Measurements from ENCODE around the gene CTRL. TPM values are rescaled to one million over a fixed set of nuclear protein-coding genes. Genes with fewer than 3 reads are reported as not detected.

CTRL gene
- total and polyA plus RNA-seq, 4 donors, result 0.09 to 5.0 (median 0.30) TPM

DNA sequence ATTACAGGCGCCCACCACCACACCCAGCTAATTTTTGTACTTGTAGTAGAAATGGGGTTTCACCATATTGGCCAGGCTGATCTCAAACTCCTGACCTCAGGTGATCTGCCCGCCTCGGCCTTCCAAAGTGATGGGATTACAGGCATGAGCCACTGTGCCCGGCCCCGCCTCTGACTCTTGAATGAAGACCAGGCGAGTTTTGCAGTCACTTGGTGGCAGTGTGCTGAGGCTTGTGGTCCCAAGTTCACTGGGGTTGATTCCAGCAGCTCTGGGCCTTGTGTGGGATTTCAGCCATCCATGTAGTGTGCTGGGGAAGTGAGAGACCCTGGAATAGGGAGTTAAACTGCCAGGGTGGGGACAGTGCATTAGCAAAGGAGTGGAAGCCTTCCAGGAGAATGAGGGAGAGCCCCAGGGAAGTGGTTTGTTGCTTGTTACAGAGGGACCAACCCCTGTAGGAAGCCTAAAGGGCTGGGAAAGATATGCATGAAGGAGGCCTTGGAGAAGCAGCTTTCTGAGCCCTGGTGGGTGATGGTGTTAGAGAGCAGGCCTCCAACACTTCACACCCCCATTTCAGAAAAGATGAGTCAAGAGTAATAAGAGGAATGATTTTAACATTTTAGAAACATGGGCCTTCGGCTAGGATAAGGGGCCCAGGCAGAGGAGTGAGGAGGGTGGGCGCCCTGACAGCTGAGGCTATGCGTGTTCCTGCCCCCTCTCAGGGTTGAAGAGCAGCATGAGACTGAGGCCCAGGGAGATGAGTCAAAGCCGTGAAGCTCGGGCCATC is 24.1 kb downstream of the CTRL start:
- no peak for DNase-seq (ENCODE audit: low spot score)
- no peaks in the 10 kb centered on the region for H3K9me3 ChIP-seq (ENCODE audit: control insufficient read depth in 4 of 4, low read length in 3 of 4)
- peak overlapping the region; percentile 6 to 23 for H3K27ac ChIP-seq (ENCODE audit: low read depth in 1 of 2, low read length in 2 of 2)
- H3K4me1 ChIP-seq (ENCODE audit: control insufficient read depth in 4 of 4, insufficient read depth in 4 of 4, low read length in 3 of 4), result peaks cover 0 to 27% (median 20%) of the 10 kb centered on the region in 4 donors
- H3K4me3 ChIP-seq (ENCODE audit: low read depth in 1 of 3, low read length in 3 of 3), result no peak overlapping the region
- H3K27me3 ChIP-seq (ENCODE audit: control insufficient read depth in 4 of 4, insufficient read depth in 4 of 4, low read length in 3 of 4), result no peaks in the 10 kb centered on the region
- WGBS, result 69% methylated on average over 11 of the region's 11 CpGs
- no peak overlapping the region for H3K9ac ChIP-seq (ENCODE audit: low read depth in 1 of 2, low read length in 2 of 2)
- TF ChIP-seq YY1 (IDR thresholded peaks at IDR 0.05), result peak; percentile 46
- peak; percentile 30 to 32 for TF ChIP-seq RAD21 (IDR thresholded peaks at IDR 0.05)
- TF ChIP-seq, protein P1, sequence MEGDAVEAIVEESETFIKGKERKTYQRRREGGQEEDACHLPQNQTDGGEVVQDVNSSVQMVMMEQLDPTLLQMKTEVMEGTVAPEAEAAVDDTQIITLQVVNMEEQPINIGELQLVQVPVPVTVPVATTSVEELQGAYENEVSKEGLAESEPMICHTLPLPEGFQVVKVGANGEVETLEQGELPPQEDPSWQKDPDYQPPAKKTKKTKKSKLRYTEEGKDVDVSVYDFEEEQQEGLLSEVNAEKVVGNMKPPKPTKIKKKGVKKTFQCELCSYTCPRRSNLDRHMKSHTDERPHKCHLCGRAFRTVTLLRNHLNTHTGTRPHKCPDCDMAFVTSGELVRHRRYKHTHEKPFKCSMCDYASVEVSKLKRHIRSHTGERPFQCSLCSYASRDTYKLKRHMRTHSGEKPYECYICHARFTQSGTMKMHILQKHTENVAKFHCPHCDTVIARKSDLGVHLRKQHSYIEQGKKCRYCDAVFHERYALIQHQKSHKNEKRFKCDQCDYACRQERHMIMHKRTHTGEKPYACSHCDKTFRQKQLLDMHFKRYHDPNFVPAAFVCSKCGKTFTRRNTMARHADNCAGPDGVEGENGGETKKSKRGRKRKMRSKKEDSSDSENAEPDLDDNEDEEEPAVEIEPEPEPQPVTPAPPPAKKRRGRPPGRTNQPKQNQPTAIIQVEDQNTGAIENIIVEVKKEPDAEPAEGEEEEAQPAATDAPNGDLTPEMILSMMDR (IDR thresholded peaks at IDR 0.05; ENCODE audit: low read depth, low read length, missing input control), result no peak
- TF ChIP-seq, protein P2, sequence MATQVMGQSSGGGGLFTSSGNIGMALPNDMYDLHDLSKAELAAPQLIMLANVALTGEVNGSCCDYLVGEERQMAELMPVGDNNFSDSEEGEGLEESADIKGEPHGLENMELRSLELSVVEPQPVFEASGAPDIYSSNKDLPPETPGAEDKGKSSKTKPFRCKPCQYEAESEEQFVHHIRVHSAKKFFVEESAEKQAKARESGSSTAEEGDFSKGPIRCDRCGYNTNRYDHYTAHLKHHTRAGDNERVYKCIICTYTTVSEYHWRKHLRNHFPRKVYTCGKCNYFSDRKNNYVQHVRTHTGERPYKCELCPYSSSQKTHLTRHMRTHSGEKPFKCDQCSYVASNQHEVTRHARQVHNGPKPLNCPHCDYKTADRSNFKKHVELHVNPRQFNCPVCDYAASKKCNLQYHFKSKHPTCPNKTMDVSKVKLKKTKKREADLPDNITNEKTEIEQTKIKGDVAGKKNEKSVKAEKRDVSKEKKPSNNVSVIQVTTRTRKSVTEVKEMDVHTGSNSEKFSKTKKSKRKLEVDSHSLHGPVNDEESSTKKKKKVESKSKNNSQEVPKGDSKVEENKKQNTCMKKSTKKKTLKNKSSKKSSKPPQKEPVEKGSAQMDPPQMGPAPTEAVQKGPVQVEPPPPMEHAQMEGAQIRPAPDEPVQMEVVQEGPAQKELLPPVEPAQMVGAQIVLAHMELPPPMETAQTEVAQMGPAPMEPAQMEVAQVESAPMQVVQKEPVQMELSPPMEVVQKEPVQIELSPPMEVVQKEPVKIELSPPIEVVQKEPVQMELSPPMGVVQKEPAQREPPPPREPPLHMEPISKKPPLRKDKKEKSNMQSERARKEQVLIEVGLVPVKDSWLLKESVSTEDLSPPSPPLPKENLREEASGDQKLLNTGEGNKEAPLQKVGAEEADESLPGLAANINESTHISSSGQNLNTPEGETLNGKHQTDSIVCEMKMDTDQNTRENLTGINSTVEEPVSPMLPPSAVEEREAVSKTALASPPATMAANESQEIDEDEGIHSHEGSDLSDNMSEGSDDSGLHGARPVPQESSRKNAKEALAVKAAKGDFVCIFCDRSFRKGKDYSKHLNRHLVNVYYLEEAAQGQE (IDR thresholded peaks at IDR 0.05), result no peak
- peak; percentile 12 for TF ChIP-seq SP1 (IDR thresholded peaks at IDR 0.05)
- TF ChIP-seq FOXA1 (IDR thresholded peaks at IDR 0.05), result no peak
- TF ChIP-seq RXRA (IDR thresholded peaks at IDR 0.05), result peak; percentile 70 to 81
- TF ChIP-seq GABPA (IDR thresholded peaks at IDR 0.05 in 1 of 2, conservative IDR thresholded peaks at IDR 0.05 in 1 of 2), result no peak
- TF ChIP-seq JUND (IDR thresholded peaks at IDR 0.05), result peak in 1 of 2 donors; percentile 52
- TF ChIP-seq HNF4A (conservative IDR thresholded peaks at IDR 0.05), result peak; percentile 55 to 72
- TF ChIP-seq TAF1 (conservative IDR thresholded peaks at IDR 0.05), result no peak
- peaks cover 0 to 27% (median 16%) of the 10 kb centered on the region in 4 donors for H3K36me3 ChIP-seq (ENCODE audit: control insufficient read depth in 4 of 4, insufficient read depth in 3 of 4, low read depth in 1 of 4, low read length in 3 of 4)

DNA sequence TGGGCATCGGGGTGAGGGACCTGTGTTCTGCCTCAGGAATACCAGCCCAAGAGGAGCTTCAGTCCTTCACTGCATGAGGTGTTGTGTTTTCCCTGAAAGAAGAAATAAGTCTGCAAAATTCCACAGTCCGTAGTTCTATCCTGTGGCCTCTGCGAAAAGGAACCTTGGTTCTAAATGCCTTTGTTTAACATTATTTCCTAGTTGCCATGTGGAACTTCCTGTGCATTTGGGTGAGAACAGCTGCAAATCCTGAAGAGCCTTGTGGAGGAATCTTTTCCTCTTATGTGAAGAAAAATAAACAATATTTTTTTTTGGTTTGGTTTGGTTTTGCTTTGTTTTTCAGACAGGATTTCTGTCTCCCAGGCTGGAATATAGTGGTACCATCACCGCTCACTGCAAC is 28.8 kb downstream of the CTRL start:
- 83% methylated on average over 4 of the region's 4 CpGs for WGBS
- Histone ChIP-seq H3K4me1 (ENCODE audit: control insufficient read depth in 4 of 4, insufficient read depth in 4 of 4, low read length in 3 of 4) (peaks cover 1 to 24% (median 18%) of the 10 kb centered on the region in 4 donors), H3K27ac (ENCODE audit: low read depth in 1 of 2, low read length in 2 of 2) (no peak overlapping the region), H3K9me3 (ENCODE audit: control insufficient read depth in 4 of 4, low read length in 3 of 4) (no peaks in the 10 kb centered on the region), H3K9ac (ENCODE audit: low read depth in 1 of 2, low read length in 2 of 2) (no peak overlapping the region), H3K4me3 (ENCODE audit: low read depth in 1 of 3, low read length in 3 of 3) (no peak overlapping the region), H3K36me3 (ENCODE audit: control insufficient read depth in 4 of 4, insufficient read depth in 3 of 4, low read depth in 1 of 4, low read length in 3 of 4) (peaks cover 0 to 4% (median under 1%) of the 10 kb centered on the region in 4 donors), H3K27me3 (ENCODE audit: control insufficient read depth in 4 of 4, insufficient read depth in 4 of 4, low read length in 3 of 4) (no peaks in the 10 kb centered on the region)
- DNase-seq (ENCODE audit: low spot score), result no peak
- no peak for TF ChIP-seq TAF1 (conservative IDR thresholded peaks at IDR 0.05)
- TF ChIP-seq, protein P3, sequence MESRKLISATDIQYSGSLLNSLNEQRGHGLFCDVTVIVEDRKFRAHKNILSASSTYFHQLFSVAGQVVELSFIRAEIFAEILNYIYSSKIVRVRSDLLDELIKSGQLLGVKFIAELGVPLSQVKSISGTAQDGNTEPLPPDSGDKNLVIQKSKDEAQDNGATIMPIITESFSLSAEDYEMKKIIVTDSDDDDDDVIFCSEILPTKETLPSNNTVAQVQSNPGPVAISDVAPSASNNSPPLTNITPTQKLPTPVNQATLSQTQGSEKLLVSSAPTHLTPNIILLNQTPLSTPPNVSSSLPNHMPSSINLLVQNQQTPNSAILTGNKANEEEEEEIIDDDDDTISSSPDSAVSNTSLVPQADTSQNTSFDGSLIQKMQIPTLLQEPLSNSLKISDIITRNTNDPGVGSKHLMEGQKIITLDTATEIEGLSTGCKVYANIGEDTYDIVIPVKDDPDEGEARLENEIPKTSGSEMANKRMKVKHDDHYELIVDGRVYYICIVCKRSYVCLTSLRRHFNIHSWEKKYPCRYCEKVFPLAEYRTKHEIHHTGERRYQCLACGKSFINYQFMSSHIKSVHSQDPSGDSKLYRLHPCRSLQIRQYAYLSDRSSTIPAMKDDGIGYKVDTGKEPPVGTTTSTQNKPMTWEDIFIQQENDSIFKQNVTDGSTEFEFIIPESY (IDR thresholded peaks at IDR 0.05), result no peak
- no peak for TF ChIP-seq HNF4A (conservative IDR thresholded peaks at IDR 0.05)
- TF ChIP-seq RAD21 (IDR thresholded peaks at IDR 0.05), result no peak
- TF ChIP-seq SP1 (IDR thresholded peaks at IDR 0.05), result no peak
- TF ChIP-seq, protein P1 (IDR thresholded peaks at IDR 0.05; ENCODE audit: low read depth, low read length, missing input control), result no peak
- TF ChIP-seq FOXA1 (IDR thresholded peaks at IDR 0.05), result no peak
- no peak for TF ChIP-seq RXRA (IDR thresholded peaks at IDR 0.05)
- TF ChIP-seq, protein P4, sequence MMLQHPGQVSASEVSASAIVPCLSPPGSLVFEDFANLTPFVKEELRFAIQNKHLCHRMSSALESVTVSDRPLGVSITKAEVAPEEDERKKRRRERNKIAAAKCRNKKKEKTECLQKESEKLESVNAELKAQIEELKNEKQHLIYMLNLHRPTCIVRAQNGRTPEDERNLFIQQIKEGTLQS (IDR thresholded peaks at IDR 0.05), result no peak
- no peak for TF ChIP-seq YY1 (IDR thresholded peaks at IDR 0.05)
- no peak for TF ChIP-seq EGR1 (IDR thresholded peaks at IDR 0.05; ENCODE audit: low read depth in 2 of 2)
- TF ChIP-seq, protein P5, sequence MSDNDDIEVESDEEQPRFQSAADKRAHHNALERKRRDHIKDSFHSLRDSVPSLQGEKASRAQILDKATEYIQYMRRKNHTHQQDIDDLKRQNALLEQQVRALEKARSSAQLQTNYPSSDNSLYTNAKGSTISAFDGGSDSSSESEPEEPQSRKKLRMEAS (IDR thresholded peaks at IDR 0.05), result no peak
- no peak for TF ChIP-seq FOXA2 (IDR thresholded peaks at IDR 0.05)
